Neural progenitor cell (in vitro differentiated cells): Measurements from ENCODE around the gene ZNF429. TPM values are rescaled to one million over a fixed set of nuclear protein-coding genes. Genes with fewer than 3 reads are reported as not detected.
"Not testable (repeated sequence)": the region's sequence is repeated elsewhere in the genome, so short reads cannot be mapped to it uniquely, and the experiment has no call there.

ENCODE experiments used
- DNase-seq: peaks from one replicate; pipeline ENCODE4 v3.0.0-alpha.2; 2016; ENCODE audit warnings: low spot score
- H2AFZ ChIP-seq: fragments of 200-600 bp; sonication (generic); replicated peaks from 2 replicates; pipeline ENCODE4 v1.6.1; 2016; ENCODE audit warnings: antibody characterized with exemption
- H3F3A ChIP-seq: fragments of 200-600 bp; sonication (generic); 2 replicates; pipeline ENCODE4 v1.6.1; 2016; ENCODE audit warnings: antibody characterized with exemption, low read depth
- H3K27ac ChIP-seq: fragments of 200-600 bp; sonication (generic); 2 replicates; pipeline ENCODE4 v1.5.1; 2016; ENCODE audit warnings: mild to moderate bottlenecking
- H3K27me3 ChIP-seq: fragments of 200-600 bp; sonication (generic); 2 replicates; pipeline ENCODE4 v1.6.1; 2016; ENCODE audit warnings: mild to moderate bottlenecking, moderate library complexity
- H3K36me3 ChIP-seq: fragments of 200-600 bp; sonication (generic); 2 replicates; pipeline ENCODE4 v1.5.1; 2016
- H3K4me1 ChIP-seq: fragments of 200-600 bp; sonication (generic); 2 replicates; pipeline ENCODE4 v1.6.1; 2016; ENCODE audit warnings: mixed run types
- H3K4me2 ChIP-seq: fragments of 200-600 bp; sonication (generic); 2 replicates; pipeline ENCODE4 v1.6.1; 2016
- H3K4me3 ChIP-seq: fragments of 200-600 bp; sonication (generic); 2 replicates; pipeline ENCODE4 v1.5.1; 2016
- H3K79me2 ChIP-seq: fragments of 200-600 bp; sonication (generic); 2 replicates; pipeline ENCODE4 v1.6.1; 2016; ENCODE audit warnings: low read depth
- H3K9ac ChIP-seq: fragments of 200-600 bp; sonication (generic); 2 replicates; pipeline ENCODE4 v1.6.1; 2016
- H3K9me3 ChIP-seq: fragments of 200-600 bp; sonication (generic); 2 replicates; pipeline ENCODE4 v1.5.1; 2016; ENCODE audit warnings: low read depth
- H4K20me1 ChIP-seq: fragments of 200-600 bp; sonication (generic); 2 replicates; pipeline ENCODE4 v1.6.1; 2016; ENCODE audit warnings: low read depth
- H3K27ac Mint-ChIP-seq: 3 replicates; pipeline ENCODE4 v1.8.0; 2021; ENCODE audit warnings: mixed read lengths
- H3K27me3 Mint-ChIP-seq: 2 replicates; pipeline ENCODE4 v1.8.0; 2022; ENCODE audit warnings: low read depth, mild to moderate bottlenecking, inconsistent platforms, moderate library complexity, mixed read lengths; ENCODE audit not compliant: insufficient read depth
- H3K36me3 Mint-ChIP-seq: 3 replicates; pipeline ENCODE4 v1.8.0; 2021; ENCODE audit warnings: mixed read lengths
- H3K4me1 Mint-ChIP-seq: 3 replicates; pipeline ENCODE4 v1.8.0; 2021; ENCODE audit warnings: mixed read lengths
- H3K4me3 Mint-ChIP-seq: 3 replicates; pipeline ENCODE4 v1.8.0; 2021; ENCODE audit warnings: mild to moderate bottlenecking, moderate library complexity, mixed read lengths
- H3K9me3 Mint-ChIP-seq: 3 replicates; pipeline ENCODE4 v1.8.0; 2020; ENCODE audit warnings: mixed read lengths
- EZH2 ChIP-seq: fragments of 200-600 bp; sonication (generic); IDR thresholded peaks from 2 replicates; pipeline ENCODE4 v1.6.1; 2017; ENCODE audit warnings: antibody characterized with exemption, mild to moderate bottlenecking, moderate library complexity
- EZH2phosphoT487 ChIP-seq: fragments of 200-600 bp; sonication (generic); IDR thresholded peaks from 2 replicates; pipeline ENCODE4 v1.6.1; 2017; ENCODE audit warnings: antibody characterized with exemption
- total RNA-seq: library from RNA; depleted of rRNA; stranded (reverse); fragments of >200 nt; gene quantifications from 2 replicates; pipeline ENCODE4 v1.2.3, GENCODE V29; 2015; ENCODE audit warnings: low replicate concordance
- TF ChIP-seq, protein P1 (sequence below): fragments of 200-600 bp; sonication (generic); IDR thresholded peaks from 2 replicates; pipeline ENCODE4 v1.5.1; 2017; ENCODE audit warnings: antibody characterized with exemption, mild to moderate bottlenecking

The ZNF429 gene
- total RNA-seq, 1 donor from 2014 or later: 29.4 TPM

DNA sequence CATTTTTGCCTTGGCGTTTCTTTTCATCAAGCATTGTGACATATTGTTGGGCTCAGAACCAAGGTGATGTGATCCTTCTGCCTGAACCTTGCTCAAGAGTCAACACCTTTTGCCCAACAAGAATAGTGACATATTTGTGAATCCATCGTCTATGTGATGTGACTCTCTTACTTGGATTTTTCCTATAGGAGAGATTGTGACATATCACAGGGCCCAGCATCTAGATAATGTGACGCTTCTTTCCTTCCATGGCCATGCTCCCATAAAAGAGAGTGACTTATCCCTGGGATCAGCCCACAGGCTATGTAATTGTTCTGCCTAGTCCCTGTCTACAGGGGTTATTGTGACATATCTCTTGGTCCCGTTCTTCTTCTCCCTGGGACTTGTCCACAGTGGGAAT is 8.5 kb upstream of the ZNF429 start:
- peaks cover 39% of the 10 kb centered on the region for H3K9me3 Mint-ChIP-seq
- Histone ChIP-seq H4K20me1 (no peaks in the 10 kb centered on the region), H3K9me3 (no peaks in the 10 kb centered on the region), H3K4me2 (no peak overlapping the region), H3K4me3 (no peak overlapping the region), H3K9ac (no peak overlapping the region), H3F3A (no peaks in the 10 kb centered on the region), H3K27ac (no peak overlapping the region), H3K4me1 (no peaks in the 10 kb centered on the region), H3K36me3 (no peaks in the 10 kb centered on the region), H3K27me3 (no peaks in the 10 kb centered on the region), H2AFZ (no peak overlapping the region), H3K79me2 (no peaks in the 10 kb centered on the region)
- peaks cover 6% of the 10 kb centered on the region for H3K36me3 Mint-ChIP-seq
- no peaks in the 10 kb centered on the region for H3K4me1 Mint-ChIP-seq
- no peak for DNase-seq
- H3K27ac Mint-ChIP-seq: no peak overlapping the region
- H3K27me3 Mint-ChIP-seq: peaks cover 2% of the 10 kb centered on the region
- H3K4me3 Mint-ChIP-seq: no peak overlapping the region
- TF ChIP-seq EZH2phosphoT487: no peak
- no peak for TF ChIP-seq EZH2
- TF ChIP-seq, protein P1, sequence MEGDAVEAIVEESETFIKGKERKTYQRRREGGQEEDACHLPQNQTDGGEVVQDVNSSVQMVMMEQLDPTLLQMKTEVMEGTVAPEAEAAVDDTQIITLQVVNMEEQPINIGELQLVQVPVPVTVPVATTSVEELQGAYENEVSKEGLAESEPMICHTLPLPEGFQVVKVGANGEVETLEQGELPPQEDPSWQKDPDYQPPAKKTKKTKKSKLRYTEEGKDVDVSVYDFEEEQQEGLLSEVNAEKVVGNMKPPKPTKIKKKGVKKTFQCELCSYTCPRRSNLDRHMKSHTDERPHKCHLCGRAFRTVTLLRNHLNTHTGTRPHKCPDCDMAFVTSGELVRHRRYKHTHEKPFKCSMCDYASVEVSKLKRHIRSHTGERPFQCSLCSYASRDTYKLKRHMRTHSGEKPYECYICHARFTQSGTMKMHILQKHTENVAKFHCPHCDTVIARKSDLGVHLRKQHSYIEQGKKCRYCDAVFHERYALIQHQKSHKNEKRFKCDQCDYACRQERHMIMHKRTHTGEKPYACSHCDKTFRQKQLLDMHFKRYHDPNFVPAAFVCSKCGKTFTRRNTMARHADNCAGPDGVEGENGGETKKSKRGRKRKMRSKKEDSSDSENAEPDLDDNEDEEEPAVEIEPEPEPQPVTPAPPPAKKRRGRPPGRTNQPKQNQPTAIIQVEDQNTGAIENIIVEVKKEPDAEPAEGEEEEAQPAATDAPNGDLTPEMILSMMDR: no peak

GRCh38 chr19:21498651-21499050 is 6.8 kb upstream of the ZNF429 start:
- Histone ChIP-seq H3K79me2 (no peaks in the 10 kb centered on the region), H2AFZ (no peak overlapping the region), H3K9me3 (no peaks in the 10 kb centered on the region), H4K20me1 (no peaks in the 10 kb centered on the region), H3K4me2 (no peak overlapping the region), H3F3A (no peaks in the 10 kb centered on the region), H3K4me1 (no peaks in the 10 kb centered on the region), H3K36me3 (no peaks in the 10 kb centered on the region), H3K27me3 (no peaks in the 10 kb centered on the region), H3K27ac (no peak overlapping the region), H3K9ac (no peak overlapping the region), H3K4me3 (no peak overlapping the region)
- no peak overlapping the region for H3K4me3 Mint-ChIP-seq
- H3K36me3 Mint-ChIP-seq: peaks cover 2% of the 10 kb centered on the region
- peaks cover 32% of the 10 kb centered on the region for H3K9me3 Mint-ChIP-seq
- DNase-seq: no peak
- H3K27ac Mint-ChIP-seq: no peak overlapping the region
- TF ChIP-seq EZH2: no peak
- no peak for TF ChIP-seq EZH2phosphoT487
- TF ChIP-seq, protein P1: no peak
- H3K27me3 Mint-ChIP-seq: peaks cover 2% of the 10 kb centered on the region
- no peaks in the 10 kb centered on the region for H3K4me1 Mint-ChIP-seq

DNA sequence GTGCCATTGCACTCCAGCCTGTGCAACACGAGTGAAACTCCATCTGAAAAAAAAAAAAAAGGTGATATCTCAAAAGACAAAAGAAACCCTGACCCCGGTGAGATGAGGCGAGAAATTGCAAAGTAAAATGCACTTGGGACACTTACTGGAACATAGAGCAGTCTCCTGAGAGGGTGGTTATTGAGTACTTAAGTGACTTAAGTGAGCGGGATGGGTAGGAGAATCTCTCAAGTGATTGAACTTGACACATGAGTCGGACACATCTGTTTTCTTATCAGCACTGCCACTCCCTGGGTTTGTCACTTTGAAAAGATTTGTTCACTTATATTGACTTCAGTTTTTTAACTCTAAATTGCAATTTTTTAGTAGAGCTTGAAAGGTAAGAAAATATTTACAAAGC is 2.8 kb downstream of the ZNF429 start:
- no peaks in the 10 kb centered on the region for H3K27me3 ChIP-seq
- H4K20me1 ChIP-seq: no peaks in the 10 kb centered on the region
- peaks cover 4% of the 10 kb centered on the region for H3K4me1 ChIP-seq
- Mint-ChIP-seq H3K36me3 (peaks cover 45% of the 10 kb centered on the region), H3K27me3 (peaks cover 5% of the 10 kb centered on the region), H3K4me3 (no peak overlapping the region), H3K4me1 (peaks cover 8% of the 10 kb centered on the region), H3K9me3 (peaks cover 55% of the 10 kb centered on the region), H3K27ac (no peak overlapping the region)
- H3K79me2 ChIP-seq: peaks cover 45% of the 10 kb centered on the region
- no peak for DNase-seq
- no peak for TF ChIP-seq EZH2
- TF ChIP-seq, protein P1: no peak
- TF ChIP-seq EZH2phosphoT487: no peak
- H3K4me3 ChIP-seq: no peak overlapping the region
- H3K4me2 ChIP-seq: no peak overlapping the region
- H2AFZ ChIP-seq: no peak overlapping the region
- no peak overlapping the region for H3K9ac ChIP-seq
- H3K27ac ChIP-seq: no peak overlapping the region
- peaks cover 13% of the 10 kb centered on the region for H3F3A ChIP-seq
- peaks cover 23% of the 10 kb centered on the region for H3K9me3 ChIP-seq
- H3K36me3 ChIP-seq: peaks cover 26% of the 10 kb centered on the region

GRCh38 chr19:21511058-21511457 is 5.7 kb downstream of the ZNF429 start:
- H3K4me1 Mint-ChIP-seq, H3K9ac ChIP-seq, H3K4me3 ChIP-seq, DNase-seq, H3F3A ChIP-seq, H4K20me1 ChIP-seq, H3K4me1 ChIP-seq, H3K27me3 Mint-ChIP-seq, H3K4me2 ChIP-seq, H2AFZ ChIP-seq, H3K4me3 Mint-ChIP-seq, H3K27me3 ChIP-seq, H3K27ac Mint-ChIP-seq, H3K27ac ChIP-seq: not testable (repeated sequence)
- peaks cover 61% of the 10 kb centered on the region for H3K36me3 Mint-ChIP-seq
- H3K9me3 Mint-ChIP-seq: peaks cover 67% of the 10 kb centered on the region
- peaks cover 30% of the 10 kb centered on the region for H3K9me3 ChIP-seq
- H3K79me2 ChIP-seq: peaks cover 62% of the 10 kb centered on the region
- peaks cover 31% of the 10 kb centered on the region for H3K36me3 ChIP-seq

DNA sequence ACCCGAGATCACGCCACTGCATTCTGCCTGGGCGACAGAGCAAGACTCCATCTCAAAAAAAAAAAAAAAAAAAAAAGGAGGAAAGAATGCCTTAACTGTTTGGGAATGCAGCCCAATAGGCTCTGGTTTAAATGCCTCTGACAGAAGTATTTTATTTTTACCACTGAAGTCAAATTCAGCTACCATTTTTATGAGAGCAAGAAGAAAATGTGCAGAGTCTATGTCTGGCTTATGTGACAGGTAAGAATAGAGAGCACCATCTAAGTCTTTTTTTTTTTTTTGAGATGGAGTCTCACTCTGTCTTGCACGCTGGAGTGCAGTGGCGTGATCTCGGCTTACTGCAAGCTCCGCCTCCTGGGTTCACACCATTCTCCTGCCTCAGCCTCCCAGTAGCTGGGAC is 7.2 kb downstream of the ZNF429 start:
- not testable (repeated sequence) for H3K4me1 Mint-ChIP-seq, H3K4me2 ChIP-seq, H3K27me3 ChIP-seq, H3K4me3 ChIP-seq, DNase-seq, H3F3A ChIP-seq, H3K27ac Mint-ChIP-seq, H3K4me3 Mint-ChIP-seq, H2AFZ ChIP-seq, H3K9ac ChIP-seq, H3K4me1 ChIP-seq, H4K20me1 ChIP-seq, H3K27me3 Mint-ChIP-seq, H3K27ac ChIP-seq
- peaks cover 66% of the 10 kb centered on the region for H3K9me3 Mint-ChIP-seq
- peaks cover 62% of the 10 kb centered on the region for H3K36me3 Mint-ChIP-seq
- peaks cover 62% of the 10 kb centered on the region for H3K79me2 ChIP-seq
- H3K9me3 ChIP-seq: peaks cover 24% of the 10 kb centered on the region
- peaks cover 36% of the 10 kb centered on the region for H3K36me3 ChIP-seq
